ENCODE data around the gene MYH7.

The MYH7 gene

GRCh38 chr14:23384364-23385080, 50.9 kb downstream of the MYH7 start:
- no peak for ATAC-seq

More at GRCh38 chr14:23384364-23385080, 50.9 kb downstream of the MYH7 start:
- TF ChIP-seq ZNF565 (CRISPR knock-in tag; conservative IDR thresholded peaks at IDR 0.05; ENCODE audit: low read depth) (no peak), CREB5 (CRISPR knock-in tag; IDR thresholded peaks at IDR 0.05; ENCODE audit: low read depth) (no peak), PATZ1 (CRISPR knock-in tag; IDR thresholded peaks at IDR 0.05; ENCODE audit: borderline replicate concordance) (no peak), TSHZ2 (CRISPR knock-in tag; IDR thresholded peaks at IDR 0.05) (no peak), GLIS3 (CRISPR knock-in tag; IDR thresholded peaks at IDR 0.05) (no peak), RARB (CRISPR knock-in tag; IDR thresholded peaks at IDR 0.05) (no peak), ZC3H10 (CRISPR knock-in tag; IDR thresholded peaks at IDR 0.05) (no peak), CSRNP3 (CRISPR knock-in tag; IDR thresholded peaks at IDR 0.05) (no peak), ESRRG (CRISPR knock-in tag; IDR thresholded peaks at IDR 0.05) (no peak), TOX (CRISPR knock-in tag; IDR thresholded peaks at IDR 0.05; ENCODE audit: borderline replicate concordance) (no peak), PPARA (CRISPR knock-in tag; IDR thresholded peaks at IDR 0.05; ENCODE audit: borderline replicate concordance) (no peak), ZFP3 (CRISPR knock-in tag; IDR thresholded peaks at IDR 0.05) (no peak), POU6F1 (CRISPR knock-in tag; IDR thresholded peaks at IDR 0.05; ENCODE audit: borderline replicate concordance, low read depth) (no peak), ARNTL (CRISPR knock-in tag; IDR thresholded peaks at IDR 0.05; ENCODE audit: borderline replicate concordance, low read depth) (no peak), ISL1 (CRISPR knock-in tag; IDR thresholded peaks at IDR 0.05) (no peak), TCF4 (CRISPR knock-in tag; IDR thresholded peaks at IDR 0.05; ENCODE audit: borderline replicate concordance) (no peak), SNAI2 (CRISPR knock-in tag; IDR thresholded peaks at IDR 0.05) (no peak)
